HepG2 (cell line): ENCODE data around the gene CELSR3. TPM values are rescaled to one million over a fixed set of nuclear protein-coding genes. Genes with fewer than 3 reads are reported as not detected.

Experiments used
- ATAC-seq: fragments of 200-7000 bp; cut with Tn5 transposase; 3 replicates; pipeline ENCODE4 v1.9.1; 2020; ENCODE audit warnings: mild to moderate bottlenecking, moderate library complexity
- BruUV-seq: library from RNA; stranded (reverse); fragments of 400-500 nt; replicated peaks from 2 replicates; lab custom pipeline; 2021; lab: Mats Ljungman, UMichigan
- CTCF ChIA-PET: fragments of 300-600 bp; formaldehyde crosslinking; extraction: SDS; loops from one replicate; lab custom pipeline; 2021; ENCODE audit warnings: low total read pairs, inconsistent platforms, low intra/inter-chr PET ratio; lab: Yijun Ruan, JAX
- POLR2A ChIA-PET: fragments of 350-600 bp; sonication (Branson Sonifier 250); formaldehyde crosslinking; loops from one replicate; lab custom pipeline; 2020; ENCODE audit warnings: antibody characterized with exemption, inconsistent platforms; lab: Yijun Ruan, JAX
- DNase-seq: peaks from one replicate; pipeline ENCODE4 v3.0.0-alpha.2; 2015; ENCODE audit warnings: low spot score
- FAIRE-seq: peaks from 3 replicates; lab custom pipeline; 2011; peaks lifted over from hg19 to GRCh38; lab: Jason Lieb, UNC
- H2AFZ ChIP-seq: one replicate; pipeline ENCODE4 v1.6.1; 2011; ENCODE audit warnings: low read length, inconsistent platforms
- H3K27ac ChIP-seq: fragments of 300-600 bp; 3 replicates; pipeline ENCODE4 v1.8.0; 2011; ENCODE audit warnings: mixed run types, mild to moderate bottlenecking, mixed read lengths, low read length, inconsistent platforms; ENCODE audit not compliant: insufficient read depth; ENCODE audit errors: extremely low read length
- H3K27me3 ChIP-seq, 2 experiments: fragments of 200-600 bp in 1 of 2; 2 replicates in 1 of 2; 3 replicates in 1 of 2; pipeline versions ENCODE4 v1.6.0 to v1.8.0; 2011; ENCODE audit warnings: low read length in 2 of 2, mild to moderate bottlenecking in 2 of 2, moderate library complexity in 2 of 2, inconsistent platforms in 1 of 2; ENCODE audit not compliant: insufficient read depth in 2 of 2, control insufficient read depth in 1 of 2
- H3K36me3 ChIP-seq, 2 experiments: fragments of 200-600 bp in 1 of 2; replicated peaks in 1 of 2; 2 replicates in 1 of 2; 3 replicates in 1 of 2; pipeline versions ENCODE4 v1.5.1 to v1.8.0; 2011; ENCODE audit warnings: low read length in 2 of 2, inconsistent platforms in 1 of 2; ENCODE audit not compliant: insufficient read depth in 2 of 2, control insufficient read depth in 1 of 2
- H3K4me1 ChIP-seq: 2 replicates; pipeline ENCODE4 v1.5.1; 2012; ENCODE audit warnings: low read length, inconsistent platforms; ENCODE audit not compliant: insufficient read depth
- H3K4me2 ChIP-seq: 2 replicates; pipeline ENCODE4 v1.6.0; 2011; ENCODE audit warnings: low read depth, low read length, inconsistent platforms
- H3K4me3 ChIP-seq, 3 experiments: fragments of 200-600 bp in 1 of 3; sonication (generic), shearing (Covaris generic) in 1 of 3; replicated peaks in 1 of 3; 2 replicates each; pipeline ENCODE4 v1.5.1; 2011 to 2016; ENCODE audit warnings: low read length in 3 of 3, inconsistent platforms in 2 of 3, low read depth in 2 of 3, mild to moderate bottlenecking in 2 of 3, control low read depth in 1 of 3, mixed read lengths in 1 of 3; ENCODE audit not compliant: insufficient read depth in 1 of 3
- H3K79me2 ChIP-seq: one replicate; pipeline ENCODE4 v1.6.1; 2011; ENCODE audit warnings: low read length, inconsistent platforms; ENCODE audit not compliant: insufficient read depth
- H3K9ac ChIP-seq: 2 replicates; pipeline ENCODE4 v1.6.0; 2011; ENCODE audit warnings: mild to moderate bottlenecking, low read depth, low read length, inconsistent platforms; ENCODE audit not compliant: insufficient read depth
- H3K9me3 ChIP-seq: 2 replicates; pipeline ENCODE4 v1.5.1; 2012; ENCODE audit warnings: mild to moderate bottlenecking, low read length
- H4K20me1 ChIP-seq: 2 replicates; pipeline ENCODE4 v1.6.0; 2011; ENCODE audit warnings: inconsistent platforms, mild to moderate bottlenecking, low read length, moderate library complexity; ENCODE audit not compliant: insufficient read depth
- SPEN ChIP-seq: sonication (generic); formaldehyde crosslinking; IDR thresholded peaks from 2 replicates; pipeline ENCODE4 v1.5.1; 2020; ENCODE audit warnings: low read depth, mild to moderate bottlenecking, missing genetic modification reagents
- ZC3H13 ChIP-seq: sonication (generic); formaldehyde crosslinking; IDR thresholded peaks from 2 replicates; pipeline ENCODE4 v1.8.1; 2023; ENCODE audit warnings: mild to moderate bottlenecking, missing genetic modification reagents, moderate library complexity
- ZFP91 ChIP-seq: sonication (generic); formaldehyde crosslinking; IDR thresholded peaks from 2 replicates; pipeline ENCODE4 v1.9.0; 2022; ENCODE audit warnings: missing genetic modification reagents, mild to moderate bottlenecking, borderline replicate concordance
- WGBS: methylation state at CpG from one replicate; pipeline ENCODE4 v1.1.6; 2017; ENCODE audit warnings: low lambda C conversion rate; 5-methylcytosine and 5-hydroxymethylcytosine counted together
- in situ Hi-C: cut with HindIII; loops from 2 replicates; pipeline ENCODE4 v1.10.0; 2017; ENCODE audit warnings: low pct_unique_long_range_greater_than_20kb; ENCODE audit not compliant: extremely low pct_ligation_motif_present
- intact Hi-C: fragments of 100-400 bp; cut with micrococcal nuclease; formaldehyde crosslinking; loops from one replicate; pipeline ENCODE4 v1.10.0; 2022; ENCODE audit not compliant: unreplicated experiment
- polyA plus RNA-seq, 8 experiments: library from polyadenylated mRNA; depleted of rRNA in 3 of 8; stranded (reverse) in 7 of 8; unstranded in 1 of 8; fragments of >200 nt; fragmentation: Illumina TruSeq in 4 of 8; extraction: Trizol in 4 of 8; gene quantifications; 2 replicates each; pipeline versions ENCODE4 v1.2.1 to v1.2.3, GENCODE V29; 2011 to 2016; ENCODE audit warnings: low read depth in 4 of 8, missing spikeins in 1 of 8, mixed read lengths in 1 of 8; ENCODE audit not compliant: insufficient read depth in 1 of 8
- total RNA-seq, 5 experiments: library from RNA; depleted of rRNA; stranded (reverse); fragments of >200 nt; fragmentation: Illumina TruSeq; extraction: Trizol; gene quantifications; 2 replicates each; pipeline ENCODE4 v1.2.3, GENCODE V29; 2016; ENCODE audit warnings: low read depth in 1 of 5

The CELSR3 gene
- total and polyA plus RNA-seq, 2 of the 13 experiments (the other 11 are each of a cell fraction or from before 2014, with no cell fraction given), result 5.4 to 6.7 TPM

- no peak for ATAC-seq
- Histone ChIP-seq H2AFZ (no peak overlapping the region), H3K4me3 (no peak overlapping the region), H4K20me1 (no peaks in the 10 kb centered on the region), H3K79me2 (no peaks in the 10 kb centered on the region), H3K9ac (no peak overlapping the region), H3K27me3 (no peaks in the 10 kb centered on the region), H3K36me3 (peaks cover 0 to 3% of the 10 kb centered on the region in 2 experiments; a peak in 3 of 5 replicates), H3K4me1 (peaks cover 4% of the 10 kb centered on the region; the same call in 1 of the 2 replicates), H3K4me2 (no peak overlapping the region), H3K27ac (no peak overlapping the region), H3K9me3 (no peaks in the 10 kb centered on the region)
- 82% methylated on average over 3 of the region's 9 CpGs for WGBS
- in situ Hi-C loops, result no loop called here
- no peak for DNase-seq
- intact Hi-C loops, result no loop called here
- POLR2A ChIA-PET, result no interaction called here
- CTCF ChIA-PET, result no interaction called here
- no TSS peak for BruUV-seq
- FAIRE-seq, result no peak
- TF ChIP-seq SPEN (CRISPR knock-in tag), result no peak
- TF ChIP-seq, all 625 proteins: peak for 0
These were observed 15.0 kb downstream of the CELSR3 start for GRCh38 chr3:48647714-48648113.

GRCh38 chr3:48644898-48645760 is 17.6 kb downstream of the CELSR3 start:
- intact Hi-C loops, result no loop called here
- TF ChIP-seq ZFP91 (CRISPR knock-in tag) (0 out of 2 replicates have a peak, but pooled peaks have one; percentile 20), ZC3H13 (no peak)
- Histone ChIP-seq H3K27ac (no peak overlapping the region), H3K4me1 (0 out of 2 replicates have a peak, but pooled peaks cover 4% of the 10 kb centered on the region), H3K27me3 (no peaks in the 10 kb centered on the region), H3K4me3 (no peak overlapping the region), H4K20me1 (no peaks in the 10 kb centered on the region), H3K9ac (no peak overlapping the region), H3K9me3 (no peaks in the 10 kb centered on the region), H3K4me2 (no peak overlapping the region), H3K79me2 (no peaks in the 10 kb centered on the region), H2AFZ (no peak overlapping the region), H3K36me3 (peaks cover 1 to 2% of the 10 kb centered on the region in 2 experiments; a peak in 2 of 5 replicates)
- BruUV-seq, result no TSS peak
- ChIA-PET POLR2A (no interaction called here), CTCF (no interaction called here)
- in situ Hi-C loops, result no loop called here
- WGBS, result 100% methylated on average over 1 of the region's 22 CpGs
- no peak for FAIRE-seq
- ATAC-seq, result no peak
- no peak for DNase-seq
